Amniotic epithelial cell (primary cell): ENCODE measurements around the gene RIMBP3B.
"Not testable (repeated sequence)": the region's sequence is repeated elsewhere in the genome, so short reads cannot be mapped to it uniquely, and the experiment has no call there.

Source experiments
- DNase-seq: peaks from one replicate; pipeline ENCODE4 v3.0.0-alpha.2; 2010; ENCODE audit warnings: low read depth

The RIMBP3B gene

GRCh38 chr22:21417853-21418252 is 34.3 kb downstream of the RIMBP3B start:
- DNase-seq: not testable (repeated sequence)

GRCh38 chr22:21418974-21419638 is 35.6 kb downstream of the RIMBP3B start:
- not testable (repeated sequence) for DNase-seq

GRCh38 chr22:21420180-21420763 is 36.7 kb downstream of the RIMBP3B start:
- DNase-seq: not testable (repeated sequence)

GRCh38 chr22:21424084-21424709 is 40.6 kb downstream of the RIMBP3B start:
- DNase-seq: not testable (repeated sequence)

GRCh38 chr22:21434378-21435233 is 51.1 kb downstream of the RIMBP3B start:
- not testable (repeated sequence) for DNase-seq

GRCh38 chr22:21435998-21436810 is 52.7 kb downstream of the RIMBP3B start:
- not testable (repeated sequence) for DNase-seq

- not testable (repeated sequence) for DNase-seq
Observed at GRCh38 chr22:21438013-21438412, 54.5 kb downstream of the RIMBP3B start.
